GM21576 (cell line): ENCODE results near the gene PEMT.

Experiments
- ATAC-seq: cut with Tn5 transposase; IDR thresholded peaks from one replicate; pipeline ENCODE4 v1.9.1; 2021; ENCODE audit warnings: mild to moderate bottlenecking, moderate library complexity; ENCODE audit not compliant: unreplicated experiment

Gene PEMT

DNA sequence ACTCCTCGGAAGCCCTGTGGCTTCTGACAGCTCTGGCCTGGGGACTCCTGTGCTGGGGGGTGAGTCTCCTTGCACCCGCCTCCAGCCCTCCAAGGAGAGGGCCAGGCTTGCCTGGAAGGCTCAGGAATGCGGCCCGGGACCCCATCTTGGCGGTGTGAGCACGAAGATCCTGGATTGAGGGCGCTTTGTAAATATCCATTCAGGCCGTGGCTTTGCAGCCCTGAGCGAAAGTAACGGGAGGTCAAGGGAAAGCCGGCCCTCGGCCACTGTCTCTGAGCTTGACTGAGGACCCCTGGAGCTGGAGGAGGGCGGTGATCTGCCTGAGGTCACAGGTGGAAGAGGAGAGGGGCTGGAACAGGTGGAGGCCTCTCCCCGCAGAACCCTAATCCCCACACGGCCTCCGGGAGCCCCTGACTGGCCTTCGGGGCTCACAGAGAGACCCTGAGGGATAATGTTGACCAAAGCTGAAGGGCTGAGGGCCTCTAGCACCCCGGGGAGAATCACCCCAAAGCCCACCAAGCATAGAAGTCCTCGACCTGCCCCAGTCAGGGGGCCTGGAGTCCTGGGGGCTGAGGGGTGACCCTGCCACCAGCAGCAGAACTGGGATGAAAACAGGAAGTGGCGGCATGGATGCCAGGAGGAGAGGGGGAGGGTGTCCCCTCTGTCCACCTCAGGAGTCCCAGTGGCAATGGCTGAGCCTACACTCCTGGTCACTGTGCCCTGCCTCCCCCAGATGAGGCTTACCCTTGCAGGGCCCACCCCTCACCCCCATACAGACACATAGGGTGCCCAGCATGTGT, 87.0 kb downstream of the PEMT start:
- ATAC-seq, result no peak

DNA sequence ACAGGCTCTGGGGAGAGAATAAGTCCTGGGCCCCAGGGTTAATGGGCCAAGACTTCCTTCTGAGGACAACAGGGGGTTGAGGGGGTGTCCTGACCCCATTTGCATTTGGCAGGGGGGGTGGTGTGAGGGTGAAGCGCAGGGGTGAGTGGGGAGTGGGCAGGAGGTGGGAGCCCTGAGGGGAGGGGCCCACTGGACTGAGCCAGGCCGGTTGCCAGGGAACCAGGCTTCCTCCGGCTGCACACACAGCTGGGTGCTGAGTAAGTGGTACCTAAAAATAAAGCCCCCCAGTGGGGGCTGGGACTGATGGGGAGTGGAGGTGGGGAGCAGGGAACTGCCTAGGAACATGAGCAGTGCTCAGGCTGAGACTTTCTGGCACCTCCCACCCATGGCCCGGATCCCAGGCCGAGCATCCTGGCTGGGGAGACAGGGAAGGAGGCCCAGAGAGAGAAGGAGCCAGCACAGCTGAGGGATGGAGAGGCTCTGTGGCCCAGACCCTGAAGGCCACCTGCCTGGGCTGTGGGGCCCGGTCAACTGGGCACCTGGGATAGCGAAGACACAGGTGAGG, 87.9 kb downstream of the PEMT start:
- ATAC-seq, result no peak

DNA sequence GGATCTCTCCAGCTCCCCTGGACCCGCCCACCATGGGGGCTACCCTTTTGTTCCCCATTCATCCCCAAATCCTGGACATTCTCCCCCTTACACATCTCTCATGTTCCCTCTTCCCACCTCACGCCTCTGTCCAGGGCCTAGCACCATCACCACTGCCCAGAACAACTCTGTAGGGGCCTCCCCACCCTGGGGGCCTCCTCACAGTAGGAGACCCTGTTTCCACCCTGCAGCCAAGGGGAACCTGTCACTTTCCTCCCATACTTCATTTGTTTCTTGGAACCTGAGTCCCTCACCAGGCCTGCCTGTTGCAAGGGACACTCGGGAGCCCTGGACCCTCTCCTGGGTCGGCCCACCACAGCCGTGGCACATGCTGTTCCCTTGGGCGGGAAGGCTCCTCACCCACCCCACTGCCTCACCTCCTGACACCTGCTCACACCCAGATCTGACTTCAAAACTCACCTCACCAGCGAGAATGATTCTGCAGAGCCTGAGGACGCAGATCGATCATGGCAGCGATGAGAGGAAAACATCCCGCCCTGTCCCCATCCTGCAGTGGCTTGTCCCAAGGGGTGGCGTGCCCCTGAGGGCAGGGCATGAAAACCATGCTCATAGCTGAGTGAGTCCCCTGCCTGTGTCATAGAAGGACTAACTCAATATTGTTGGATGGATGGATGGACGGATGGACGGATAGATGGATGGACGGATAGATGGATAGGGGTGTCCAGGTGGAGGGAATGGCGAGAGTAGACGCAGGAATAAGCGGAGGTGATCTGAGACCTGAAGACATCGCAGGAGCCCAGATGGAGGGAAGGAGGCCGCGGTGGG, 88.6 kb downstream of the PEMT start:
- no peak for ATAC-seq

DNA sequence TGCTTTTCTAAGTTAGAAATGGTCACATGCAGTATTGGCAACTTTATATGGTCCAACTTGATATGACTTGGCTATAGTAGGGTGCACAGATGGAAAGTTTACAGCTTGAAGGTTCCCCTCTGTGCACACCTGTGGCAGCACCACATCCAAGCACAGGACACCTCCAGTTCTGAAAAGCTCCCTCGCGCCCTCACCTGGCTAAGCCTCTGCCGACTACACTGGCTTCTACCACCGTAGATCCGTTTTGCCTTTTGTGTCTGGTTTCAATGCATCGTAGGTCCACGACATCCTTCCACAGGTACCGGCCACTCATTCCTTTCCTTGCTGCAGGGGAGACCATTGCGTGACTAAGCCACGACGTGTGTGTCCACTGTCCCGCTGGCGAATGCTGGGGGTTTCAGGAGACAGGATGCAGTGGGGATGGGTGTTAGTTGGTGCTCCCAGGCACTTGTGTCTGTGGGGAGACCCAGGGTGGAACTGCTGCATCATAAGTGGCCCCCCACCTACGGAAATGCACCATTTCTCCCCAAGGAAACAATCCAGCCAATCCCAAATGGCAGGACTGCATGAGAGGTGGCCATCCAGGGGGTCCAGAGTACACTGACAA, 90.4 kb downstream of the PEMT start:
- no peak for ATAC-seq

DNA sequence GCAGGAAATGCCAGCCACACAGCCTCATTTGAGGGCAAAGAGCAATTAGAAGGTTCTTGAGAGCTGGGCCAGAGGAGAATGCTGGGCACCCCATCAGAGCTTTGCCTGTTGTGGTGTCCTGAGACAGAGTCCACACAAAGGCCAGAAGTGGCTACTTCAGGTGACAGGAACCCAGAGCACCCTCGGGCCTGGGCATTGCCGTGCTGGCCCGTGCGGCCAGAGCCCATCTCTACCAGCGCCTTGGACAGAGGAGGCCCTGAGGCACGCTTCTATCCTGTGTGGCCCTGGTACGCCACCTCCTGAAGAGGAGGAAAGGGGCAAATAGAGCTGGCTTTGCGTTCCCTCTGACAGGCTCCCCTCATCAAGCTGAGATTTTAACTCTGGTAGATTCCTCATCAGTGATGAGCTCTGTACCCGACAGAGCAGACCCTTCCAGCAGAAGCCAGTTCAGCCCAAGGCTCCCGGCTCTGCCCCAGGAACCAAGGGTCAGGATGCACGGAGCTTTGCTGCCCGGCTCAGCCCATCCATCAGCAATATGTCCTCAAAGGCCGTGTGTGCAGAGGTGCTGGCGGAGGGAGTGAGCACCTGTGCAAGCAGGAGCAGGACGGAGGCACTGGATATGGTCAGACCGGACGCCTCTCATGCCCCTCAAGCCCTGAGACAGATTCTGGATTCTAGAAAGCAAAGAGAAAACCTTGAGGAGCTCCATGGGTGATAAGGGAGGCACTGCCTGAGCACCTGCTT, 91.9 kb downstream of the PEMT start:
- ATAC-seq, result no peak

DNA sequence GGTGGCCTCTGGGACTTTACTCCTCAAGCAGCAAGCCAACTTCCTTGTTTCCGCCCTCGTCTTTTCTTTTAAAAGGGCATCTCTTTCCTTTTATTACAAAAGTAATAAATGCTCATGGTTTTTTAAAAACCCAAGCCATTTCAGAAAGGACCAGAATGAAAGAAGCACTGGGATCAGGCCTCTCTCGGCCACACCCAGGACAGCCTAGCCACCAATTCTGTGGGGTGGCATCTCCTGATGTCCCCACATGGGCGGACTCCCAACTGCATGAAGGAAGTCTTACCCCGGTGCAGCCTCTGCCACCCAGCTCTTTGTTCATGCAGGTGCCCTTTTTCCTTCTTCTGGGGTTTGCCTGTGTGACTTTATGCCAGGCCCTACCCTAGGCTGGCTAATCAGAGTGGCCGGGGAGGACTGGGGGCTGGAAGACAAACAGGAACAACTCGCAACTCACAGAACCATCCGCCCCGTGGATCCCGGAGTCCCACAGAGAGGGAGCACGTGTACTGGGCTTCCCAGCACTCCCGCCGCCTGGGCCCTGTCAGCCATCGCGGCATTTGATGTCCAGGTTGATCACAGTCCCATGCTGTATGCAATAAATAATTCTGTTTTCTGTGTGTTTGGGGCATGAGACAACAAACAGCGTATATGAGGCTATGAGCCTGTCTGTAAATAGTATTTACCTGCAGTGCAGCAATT, 92.8 kb downstream of the PEMT start:
- ATAC-seq, result no peak

- no peak for ATAC-seq
Measured at GRCh38 chr17:17497845-17498520, 93.5 kb downstream of the PEMT start.

DNA sequence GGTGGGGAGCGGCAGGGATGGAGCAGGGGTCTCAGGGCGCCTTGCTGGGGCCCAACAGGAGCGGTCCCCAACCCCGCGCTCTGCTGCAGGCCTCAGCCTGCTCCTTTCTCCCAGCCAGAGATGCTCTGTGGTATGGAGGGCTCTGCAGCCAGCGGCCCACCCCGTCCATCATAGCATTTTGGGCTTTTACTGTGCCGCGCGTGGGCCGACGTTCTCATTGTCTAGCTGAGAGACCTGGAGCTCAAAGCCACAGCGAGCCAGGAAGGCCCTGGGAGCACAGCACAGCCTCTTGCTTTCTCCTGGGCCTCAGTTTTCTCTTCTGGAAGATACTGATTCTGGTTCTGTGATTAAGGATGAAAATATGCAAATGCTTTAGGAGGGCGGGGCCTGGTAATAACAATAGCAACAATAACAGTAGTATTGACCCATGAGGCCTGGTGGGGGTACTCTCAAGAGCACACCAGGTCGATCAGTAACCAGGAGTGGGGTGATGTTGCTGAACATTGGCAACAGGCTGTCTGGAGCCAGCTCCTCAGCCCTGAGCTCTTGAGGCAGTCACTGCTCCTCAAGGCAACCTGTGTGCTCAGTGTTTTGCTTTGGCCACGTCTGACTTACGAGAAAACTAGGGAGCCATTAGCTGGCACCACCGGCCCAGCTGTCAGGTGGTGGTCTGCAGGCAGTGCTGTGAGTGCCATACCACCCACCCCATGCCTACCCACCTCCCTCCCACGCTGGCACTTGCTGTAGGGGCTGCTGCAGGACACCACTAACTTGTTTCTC, 94.3 kb downstream of the PEMT start:
- no peak for ATAC-seq

DNA sequence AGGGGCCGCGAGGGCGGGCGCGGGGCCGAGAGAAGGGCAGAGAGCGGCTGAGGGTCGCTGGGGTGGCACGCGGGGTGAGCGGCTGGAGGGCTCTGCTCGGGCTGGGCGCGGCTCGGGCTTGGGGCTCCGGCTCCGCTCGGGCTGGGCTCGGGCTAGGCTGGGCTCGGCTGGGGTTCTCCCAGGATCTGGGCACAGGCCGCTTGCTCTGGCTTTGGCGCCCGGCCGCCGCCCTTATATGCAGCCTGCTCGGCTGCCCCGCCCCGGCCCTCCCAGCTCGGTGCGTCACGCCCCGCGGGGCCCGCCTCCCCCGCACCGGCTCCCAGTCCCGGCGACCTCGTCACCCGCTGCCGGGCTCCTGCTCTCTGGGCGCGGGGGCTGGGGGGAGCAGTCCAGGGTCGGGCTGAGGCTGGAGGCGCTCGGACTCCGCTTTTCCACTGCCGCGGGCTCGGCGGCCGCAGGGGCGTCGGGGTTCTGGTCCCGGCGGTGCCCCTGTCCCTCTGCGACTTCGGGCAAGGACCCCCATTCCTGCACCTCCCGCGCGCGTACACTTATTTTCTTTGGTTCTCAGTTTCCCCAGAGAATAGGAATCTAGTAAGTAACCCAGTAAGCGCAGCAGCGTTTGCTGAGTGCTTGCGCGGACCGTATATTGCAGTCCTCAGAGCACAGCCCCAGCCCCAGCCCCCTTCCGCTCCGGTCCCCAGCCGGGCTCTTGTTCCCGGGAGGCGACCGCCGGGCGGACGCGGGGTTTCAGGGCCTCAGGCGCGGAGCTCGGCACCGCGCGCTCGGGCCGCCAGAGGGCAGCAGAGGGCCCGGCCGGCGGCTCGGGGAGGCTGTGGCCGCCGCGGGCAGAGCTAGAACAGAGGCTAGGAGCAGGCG, 95.1 kb downstream of the PEMT start, which contains the start of gene RASD1:
Gene RASD1, minus strand, starts transcription at position 207 of the 876 bp plus-strand sequence. CDS start 214 bp downstream, outside the sequence.
- ATAC-seq, result peak; percentile 56

DNA sequence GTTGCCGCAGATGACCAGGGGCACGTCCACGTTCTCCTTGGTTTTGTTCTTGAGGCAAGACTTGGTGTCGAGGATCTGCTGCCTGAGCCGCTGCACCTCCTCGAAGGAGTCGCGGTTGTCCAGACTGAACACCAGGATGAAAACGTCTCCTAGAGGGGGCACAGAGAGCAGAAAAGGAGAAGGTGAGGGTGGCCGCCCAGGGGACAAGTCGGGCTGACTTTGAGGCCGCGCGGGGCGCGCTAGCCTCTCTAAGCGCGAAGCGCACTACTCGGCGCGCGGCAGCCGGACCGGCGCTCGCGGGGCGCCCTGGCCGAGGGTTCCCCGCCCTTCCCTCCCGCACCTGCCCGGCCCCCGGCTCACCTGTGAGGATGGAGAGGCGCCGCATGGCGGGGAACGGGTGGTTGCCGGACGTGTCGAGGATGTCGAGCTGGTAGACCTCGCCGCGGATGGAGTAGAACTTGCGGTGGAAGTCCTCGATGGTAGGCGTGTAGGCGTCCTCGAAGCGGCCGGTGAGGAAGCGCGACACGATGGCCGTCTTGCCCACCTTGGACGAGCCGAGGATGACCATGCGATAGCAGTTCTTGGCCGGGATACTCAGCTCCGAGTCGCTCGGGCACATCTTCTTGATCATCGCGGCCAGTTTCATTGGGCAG, 95.8 kb downstream of the PEMT start:
- no peak for ATAC-seq

- ATAC-seq, result no peak
Measured at GRCh38 chr17:17494870-17495535, 96.5 kb downstream of the PEMT start.

DNA sequence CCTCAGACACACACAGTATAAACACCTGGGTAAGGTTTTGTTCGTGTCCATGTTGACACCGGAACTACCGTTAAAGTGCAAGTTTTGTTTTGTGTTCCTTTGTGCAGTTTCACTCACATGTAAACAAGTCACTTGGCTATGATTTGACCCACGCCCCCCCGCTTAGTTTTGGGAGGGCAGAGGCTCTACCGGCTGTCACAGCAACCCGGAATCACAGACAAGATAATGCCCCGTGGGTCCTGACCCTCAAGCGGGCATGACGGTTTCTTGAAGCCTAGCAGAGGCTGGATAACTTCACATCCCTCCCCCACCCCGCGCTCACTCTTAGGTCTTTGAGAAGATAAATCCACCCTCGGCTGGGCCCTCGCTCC, 97.0 kb downstream of the PEMT start:
- ATAC-seq, result no peak

DNA sequence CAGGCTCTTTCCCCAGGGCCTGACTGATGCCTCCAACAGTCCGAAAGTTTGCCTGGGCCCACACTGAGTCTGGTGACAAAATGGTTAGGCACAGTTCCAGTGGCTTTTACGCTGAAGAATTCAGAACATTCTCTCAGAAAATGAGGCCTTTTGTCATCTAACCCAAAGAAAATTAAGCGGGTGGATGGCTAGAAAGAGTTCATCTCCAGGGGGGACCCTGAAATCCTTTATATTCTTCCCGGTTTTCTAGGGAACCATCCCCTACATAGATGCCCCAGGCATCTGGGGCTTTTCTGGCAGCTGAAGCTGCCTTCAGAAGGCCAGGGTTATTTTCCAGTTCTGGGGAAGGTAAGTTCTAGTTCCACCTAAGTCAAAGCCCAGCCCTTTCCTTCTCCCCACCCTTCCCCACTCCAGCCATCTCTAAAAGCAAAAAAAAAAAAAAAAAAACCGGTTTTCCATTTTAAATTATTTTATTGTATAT, 97.5 kb downstream of the PEMT start:
- ATAC-seq, result no peak

GRCh38 chr17:17493249-17493985, 98.1 kb downstream of the PEMT start:
- ATAC-seq, result no peak

DNA sequence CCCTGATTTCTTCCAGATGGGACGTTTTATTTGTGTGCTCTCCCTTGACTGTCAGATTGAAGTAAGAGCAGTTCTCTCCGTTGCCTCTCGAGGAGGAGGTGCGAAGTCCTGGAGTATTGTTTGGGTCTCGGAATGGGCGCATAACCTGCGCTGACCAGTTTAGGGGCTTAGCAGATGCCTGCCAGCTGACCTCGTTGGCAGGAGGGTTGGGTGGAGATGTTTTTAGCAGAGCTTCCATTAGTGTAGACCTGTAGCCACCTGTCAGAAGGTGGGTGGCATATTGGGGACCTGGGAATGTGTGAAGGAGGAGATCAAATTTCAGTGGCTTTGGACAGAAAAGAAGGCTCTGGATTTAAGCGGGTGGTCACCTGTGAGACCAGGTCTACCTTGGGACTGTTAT, 98.9 kb downstream of the PEMT start:
- ATAC-seq, result no peak

GRCh38 chr17:17492085-17492484, 99.4 kb downstream of the PEMT start:
- ATAC-seq, result no peak
